Type B pancreatic cell (in vitro differentiated cells): ENCODE results near the gene PLB1. TPM values are rescaled to one million over a fixed set of nuclear protein-coding genes. Genes with fewer than 3 reads are reported as not detected.

Source experiments
- DNase-seq: peaks from one replicate; pipeline ENCODE4 v3.0.0; 2021; ENCODE audit warnings: mixed read lengths; ENCODE audit not compliant: unreplicated experiment; ENCODE audit errors: extremely low spot score
- H3K27ac Mint-ChIP-seq: 2 replicates; pipeline ENCODE4 v1.8.0; 2021; ENCODE audit warnings: mild to moderate bottlenecking, mixed read lengths
- H3K27me3 Mint-ChIP-seq: 2 replicates; pipeline ENCODE4 v1.8.0; 2021; ENCODE audit warnings: mixed read lengths
- H3K36me3 Mint-ChIP-seq: 2 replicates; pipeline ENCODE4 v1.8.0; 2021; ENCODE audit warnings: mixed read lengths
- H3K4me1 Mint-ChIP-seq: one replicate; pipeline ENCODE4 v1.8.0; 2021; ENCODE audit warnings: mixed read lengths; ENCODE audit not compliant: unreplicated experiment
- H3K4me3 Mint-ChIP-seq: 2 replicates; pipeline ENCODE4 v1.8.0; 2021; ENCODE audit warnings: mild to moderate bottlenecking, mixed read lengths
- H3K9me3 Mint-ChIP-seq: 2 replicates; pipeline ENCODE4 v1.8.0; 2021; ENCODE audit warnings: mixed read lengths
- CTCF ChIP-seq: fragments of 200-600 bp; sonication (generic); conservative IDR thresholded peaks from 2 replicates; pipeline ENCODE4 v1.5.0; 2021; ENCODE audit warnings: antibody characterized with exemption, mild to moderate bottlenecking
- total RNA-seq: library from RNA; stranded (reverse); gene quantifications from 2 replicates; pipeline ENCODE4 v1.2.1, GENCODE V29; 2021; ENCODE audit warnings: low replicate concordance

Gene PLB1
- total RNA-seq, 1 donor from 2014 or later = 1.9 TPM

GRCh38 chr2:28563869-28564268, 68.0 kb downstream of the PLB1 start:
- no peak for DNase-seq
- no peak overlapping the region for H3K4me3 Mint-ChIP-seq
- no peak for TF ChIP-seq CTCF
- peaks cover 4% of the 10 kb centered on the region for H3K4me1 Mint-ChIP-seq
- no peaks in the 10 kb centered on the region for H3K9me3 Mint-ChIP-seq
- H3K27me3 Mint-ChIP-seq = peaks cover 3% of the 10 kb centered on the region
- no peak overlapping the region for H3K27ac Mint-ChIP-seq
- H3K36me3 Mint-ChIP-seq = no peaks in the 10 kb centered on the region

- Mint-ChIP-seq H3K4me1 (peaks cover 4% of the 10 kb centered on the region), H3K36me3 (peaks cover 3% of the 10 kb centered on the region), H3K4me3 (no peak overlapping the region), H3K27me3 (peaks cover 3% of the 10 kb centered on the region), H3K9me3 (no peaks in the 10 kb centered on the region), H3K27ac (no peak overlapping the region)
- no peak for DNase-seq
- no peak for TF ChIP-seq CTCF
Observed at GRCh38 chr2:28564346-28564745, 68.5 kb downstream of the PLB1 start.

- H3K9me3 Mint-ChIP-seq = no peaks in the 10 kb centered on the region
- H3K4me3 Mint-ChIP-seq = peak overlapping the region; percentile 9
- no peak for TF ChIP-seq CTCF
- H3K27me3 Mint-ChIP-seq = peaks cover 3% of the 10 kb centered on the region
- no peak overlapping the region for H3K27ac Mint-ChIP-seq
- peaks cover 4% of the 10 kb centered on the region for H3K36me3 Mint-ChIP-seq
- H3K4me1 Mint-ChIP-seq = peaks cover 4% of the 10 kb centered on the region
- DNase-seq = no peak
Observed at GRCh38 chr2:28565033-28565432, 69.2 kb downstream of the PLB1 start.

GRCh38 chr2:28565720-28566295, 69.9 kb downstream of the PLB1 start:
- no peak for DNase-seq
- H3K4me1 Mint-ChIP-seq = peaks cover 4% of the 10 kb centered on the region
- peak overlapping the region; percentile 92 for H3K4me3 Mint-ChIP-seq
- peak overlapping the region; percentile 79 for H3K27ac Mint-ChIP-seq
- peaks cover 4% of the 10 kb centered on the region for H3K36me3 Mint-ChIP-seq
- no peaks in the 10 kb centered on the region for H3K9me3 Mint-ChIP-seq
- peaks cover 3% of the 10 kb centered on the region for H3K27me3 Mint-ChIP-seq
- no peak for TF ChIP-seq CTCF

GRCh38 chr2:28566521-28567041, 70.7 kb downstream of the PLB1 start:
- peaks cover 4% of the 10 kb centered on the region for H3K4me1 Mint-ChIP-seq
- H3K27ac Mint-ChIP-seq = peak overlapping the region; percentile 79
- TF ChIP-seq CTCF = peak; percentile 99
- peaks cover 4% of the 10 kb centered on the region for H3K36me3 Mint-ChIP-seq
- no peaks in the 10 kb centered on the region for H3K9me3 Mint-ChIP-seq
- peak overlapping the region; percentile 92 for H3K4me3 Mint-ChIP-seq
- peak; percentile 94 for DNase-seq
- peaks cover 4% of the 10 kb centered on the region for H3K27me3 Mint-ChIP-seq
